HG03103 (cell line): ENCODE measurements around the gene ZFP62.
"Not testable (repeated sequence)": the region's sequence is repeated elsewhere in the genome, so short reads cannot be mapped to it uniquely, and the experiment has no call there.

Source experiments
- ATAC-seq: cut with Tn5 transposase; IDR thresholded peaks from one replicate; pipeline ENCODE4 v1.9.1; 2021; ENCODE audit warnings: low read depth; ENCODE audit not compliant: unreplicated experiment

Gene ZFP62

GRCh38 chr5:180860887-180861822 is at the start of gene ZFP62:
Gene ZFP62 (minus strand): TSS chr5:180861276. CDS start chr5:180861219, 57 bp downstream.
- ATAC-seq: peak; percentile 75

GRCh38 chr5:180910735-180911134 is 49.7 kb upstream of the ZFP62 start:
- ATAC-seq: no peak

DNA sequence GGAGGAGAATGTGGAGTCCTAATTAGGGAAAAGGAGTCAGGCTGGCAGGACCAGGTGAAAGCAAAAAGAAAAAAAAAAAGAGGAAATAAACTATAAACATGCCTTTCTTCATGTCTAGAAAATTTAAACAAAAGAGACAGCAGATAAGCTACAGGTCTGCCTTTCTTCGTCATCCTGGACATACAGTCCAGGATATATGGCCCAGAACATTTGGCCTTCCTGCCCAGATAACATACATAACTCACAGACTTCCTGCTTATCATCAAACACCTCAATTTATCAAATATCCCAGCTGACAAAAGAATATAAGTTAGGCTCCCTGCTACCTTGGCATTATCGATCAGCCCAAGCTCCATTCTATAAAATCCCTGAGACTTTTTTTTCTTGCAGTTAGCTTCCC is 49.1 kb upstream of the ZFP62 start:
- no peak for ATAC-seq

DNA sequence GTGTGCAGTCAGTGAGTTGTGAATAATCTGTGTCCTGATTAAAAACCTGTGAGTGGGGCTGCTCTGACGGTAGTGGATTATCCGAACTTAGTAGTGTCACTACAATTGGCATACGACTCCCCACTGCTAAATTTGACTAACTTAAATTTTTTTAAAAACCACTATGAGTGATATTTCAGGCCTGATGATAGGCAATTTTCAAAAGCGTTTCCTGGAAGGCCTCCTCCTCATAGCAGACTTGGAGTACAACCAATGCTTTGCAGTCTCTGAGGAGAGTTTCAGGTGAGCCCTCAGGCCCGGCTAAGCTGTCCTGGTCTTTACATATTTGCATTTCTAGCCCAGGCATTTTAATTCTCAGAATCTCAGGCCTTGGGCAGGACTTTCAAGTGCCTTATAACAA is 48.7 kb upstream of the ZFP62 start:
- no peak for ATAC-seq

DNA sequence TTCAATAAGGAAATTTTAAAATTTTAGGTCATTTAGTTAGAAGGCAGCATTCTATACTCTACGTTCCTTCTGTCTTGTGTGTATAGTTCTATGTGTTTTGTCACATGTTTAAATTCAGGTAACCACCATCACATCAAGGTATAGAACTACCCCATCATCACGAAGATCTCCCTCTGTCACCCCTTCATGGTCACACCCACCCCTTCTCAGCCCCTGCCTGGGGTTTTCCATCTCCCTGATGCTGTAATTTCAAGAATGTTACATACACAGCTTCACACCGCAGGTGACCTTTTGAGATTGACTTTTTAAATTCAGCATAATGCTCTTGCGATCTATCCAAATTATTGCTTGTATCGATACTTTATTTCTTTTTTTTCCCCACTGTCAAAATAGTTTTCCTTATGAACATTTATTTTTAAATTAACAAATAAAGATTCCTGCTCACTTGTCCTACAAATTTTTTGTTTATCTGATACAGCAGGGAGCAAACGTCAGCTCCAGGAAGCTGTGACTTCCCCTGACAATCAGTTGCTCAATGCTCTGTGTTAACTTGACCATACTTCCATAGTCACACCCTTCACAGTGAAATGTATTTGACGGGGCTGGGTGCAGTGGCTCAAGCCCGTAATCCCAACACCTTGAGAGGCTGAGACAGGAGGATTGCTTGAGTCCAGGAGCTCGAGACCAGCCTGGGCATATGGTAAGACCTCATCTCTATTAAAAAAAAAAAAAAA is 48.1 kb upstream of the ZFP62 start:
- no peak for ATAC-seq

DNA sequence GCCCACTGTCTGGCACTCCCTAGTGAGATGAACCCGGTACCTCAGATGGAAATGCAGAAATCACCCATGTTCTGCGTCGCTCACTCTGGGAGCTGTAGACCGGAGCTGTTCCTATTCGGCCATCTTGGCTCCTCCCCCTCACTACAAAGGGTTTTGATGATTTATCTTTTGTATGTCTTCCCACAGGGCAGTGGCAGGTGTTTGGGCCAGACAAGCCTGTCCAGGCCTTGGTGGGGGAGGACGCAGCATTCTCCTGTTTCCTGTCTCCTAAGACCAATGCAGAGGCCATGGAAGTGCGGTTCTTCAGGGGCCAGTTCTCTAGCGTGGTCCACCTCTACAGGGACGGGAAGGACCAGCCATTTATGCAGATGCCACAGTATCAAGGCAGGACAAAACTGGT is 47.3 kb upstream of the ZFP62 start:
- no peak for ATAC-seq

DNA sequence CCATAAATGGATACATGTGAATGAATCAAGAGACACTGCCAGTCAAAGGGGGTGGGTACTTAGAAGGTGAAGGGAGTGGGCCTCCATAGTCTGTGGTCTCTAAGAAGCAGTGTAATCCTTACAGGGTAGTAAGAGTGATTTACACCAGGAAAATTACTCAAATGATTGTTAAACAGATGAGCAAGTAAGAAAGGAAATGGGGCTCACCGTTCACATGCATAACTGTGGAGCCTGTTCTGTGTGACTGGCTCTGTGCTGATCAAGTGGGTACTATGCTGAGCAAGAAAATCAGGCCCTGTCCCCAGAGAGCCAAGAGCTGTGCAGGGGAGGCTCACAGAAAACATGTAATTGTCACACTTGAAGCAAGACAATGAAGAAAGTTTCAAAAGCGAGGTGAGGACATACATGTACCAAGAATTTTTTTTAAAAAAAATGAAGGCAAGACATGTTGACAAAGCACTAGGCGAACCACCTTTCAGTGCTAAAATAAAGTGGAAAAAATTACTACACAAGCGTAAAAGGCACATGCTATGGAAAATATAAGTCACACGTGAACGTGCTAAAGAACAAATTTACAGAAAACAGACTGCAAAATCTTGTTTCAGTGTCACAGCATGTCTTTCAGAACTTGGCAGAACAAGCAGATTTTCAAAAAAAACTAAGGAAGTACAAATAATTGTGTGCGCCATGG is 40.4 kb upstream of the ZFP62 start:
- no peak for ATAC-seq

GRCh38 chr5:180900178-180900577 is 39.1 kb upstream of the ZFP62 start:
- no peak for ATAC-seq

GRCh38 chr5:180898621-180899246 is 37.7 kb upstream of the ZFP62 start, which contains the start of gene BTNL8:
Gene BTNL8 (plus strand): TSS chr5:180899159. CDS start chr5:180899311, 152 bp downstream.
- ATAC-seq: no peak

DNA sequence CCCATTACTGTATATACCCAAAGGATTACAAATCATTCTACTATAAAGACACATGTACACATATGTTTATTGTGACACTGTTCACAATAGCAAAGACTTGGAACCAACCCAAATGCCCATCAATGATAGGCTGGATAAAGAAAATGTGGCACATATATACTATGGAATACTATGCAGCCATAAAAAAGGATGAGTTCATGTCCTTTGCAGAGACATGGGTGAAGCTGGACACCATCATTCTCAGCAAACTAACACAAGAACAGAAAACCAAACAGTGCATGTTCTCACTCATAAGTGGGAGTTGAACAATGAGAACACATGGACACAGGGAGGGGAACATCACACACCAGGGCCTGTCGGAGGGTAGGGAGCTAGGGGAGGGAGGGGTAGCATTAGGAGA is 34.3 kb upstream of the ZFP62 start:
- not testable (repeated sequence) for ATAC-seq

DNA sequence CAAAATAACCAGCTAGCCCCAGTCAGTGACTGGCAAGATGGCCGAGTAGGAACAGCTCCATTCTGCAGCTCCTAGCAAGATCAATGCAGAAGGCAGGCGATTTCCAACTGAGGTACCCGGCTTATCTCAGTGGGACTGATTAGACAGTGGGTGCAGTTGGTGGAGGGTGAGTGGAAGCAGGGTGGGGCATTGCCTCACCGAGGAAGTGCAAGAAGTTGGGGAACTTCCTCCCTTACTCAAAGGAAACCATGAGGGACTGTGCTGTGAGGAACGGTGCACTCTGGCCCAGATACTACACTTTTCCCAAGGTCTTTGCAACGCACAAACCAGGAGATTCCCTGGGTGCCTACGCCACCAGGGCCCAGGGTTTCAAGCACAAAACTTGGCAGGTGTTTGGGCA is 28.3 kb upstream of the ZFP62 start:
- no peak for ATAC-seq

- ATAC-seq: not testable (repeated sequence)
Measured at GRCh38 chr5:180885845-180886529, 24.9 kb upstream of the ZFP62 start.

DNA sequence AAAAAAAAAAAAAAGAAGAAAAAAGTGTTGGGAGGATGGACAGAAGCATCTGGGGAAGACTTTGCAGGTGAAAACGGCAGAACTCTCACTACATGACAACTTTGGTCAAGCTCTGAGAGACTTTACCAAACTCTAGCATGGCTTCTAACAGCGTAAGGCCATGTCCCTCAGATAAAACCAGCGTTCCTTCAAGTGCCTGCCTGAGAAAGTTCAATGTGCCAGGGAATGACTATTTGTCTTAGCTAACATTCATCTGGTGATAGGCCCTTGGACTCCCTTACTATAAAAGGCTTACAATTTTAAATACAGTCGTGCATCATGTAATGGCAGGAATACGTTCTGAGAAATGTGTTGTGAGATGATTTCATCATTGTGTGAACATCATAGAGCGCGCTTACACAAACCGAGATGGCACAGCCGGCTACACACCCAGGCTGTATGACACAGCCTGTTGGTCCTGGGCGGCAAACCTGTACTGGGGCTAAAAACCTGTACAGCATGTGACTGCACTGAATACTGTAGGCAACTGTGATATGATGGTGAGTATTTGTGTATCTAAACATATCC is 14.9 kb upstream of the ZFP62 start:
- no peak for ATAC-seq

GRCh38 chr5:180874804-180875582 is 13.9 kb upstream of the ZFP62 start:
- no peak for ATAC-seq

DNA sequence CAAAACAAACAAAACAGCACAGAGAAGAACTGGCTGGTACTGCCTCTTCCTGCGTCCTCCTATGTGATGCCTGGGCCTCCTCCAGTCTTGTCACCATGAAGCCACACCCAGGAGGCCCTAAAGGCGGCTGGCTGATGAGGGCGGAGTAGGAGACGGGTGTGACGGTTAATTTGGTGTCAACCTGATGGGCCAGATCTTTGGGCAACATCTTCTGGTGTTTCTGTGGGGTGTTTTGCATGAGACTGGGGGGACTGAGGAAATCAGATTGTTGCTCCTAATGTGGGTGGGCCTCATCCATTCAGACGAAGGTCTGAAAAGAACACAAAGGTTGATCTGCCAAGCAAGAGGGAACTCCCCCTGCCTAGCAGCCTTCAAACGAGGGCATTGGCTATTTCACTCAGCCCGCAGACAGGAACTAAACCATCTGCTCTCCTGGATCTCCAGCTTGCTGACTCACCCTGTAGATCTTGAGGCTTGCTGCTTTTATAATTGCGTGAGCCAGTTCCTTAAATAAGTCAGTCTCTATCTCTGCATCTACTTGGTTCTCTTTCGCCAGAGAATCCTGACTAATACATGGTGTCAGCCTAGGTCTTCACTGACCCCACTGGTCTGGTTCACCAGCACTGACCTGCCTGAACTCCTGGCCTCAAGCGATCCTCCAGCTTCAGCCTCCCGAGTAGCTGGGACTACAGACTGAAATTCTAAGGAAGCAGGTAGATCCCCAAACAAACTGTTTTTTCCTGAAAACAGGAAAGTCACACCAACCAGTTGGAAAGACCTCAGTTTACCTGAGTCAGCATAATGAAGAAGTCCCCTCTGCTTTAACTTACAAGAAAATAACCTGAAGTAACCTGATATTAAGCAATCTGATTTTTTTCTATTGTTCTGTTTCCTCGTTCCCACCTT is 12.8 kb upstream of the ZFP62 start:
- no peak for ATAC-seq

- ATAC-seq: no peak
Measured at GRCh38 chr5:180872419-180872818, 11.3 kb upstream of the ZFP62 start.

- ATAC-seq: no peak
Measured at GRCh38 chr5:180870276-180871068, 9.4 kb upstream of the ZFP62 start.
